Kidney (tissue), 14 donors: ENCODE results near the gene OR10H3. TPM values are rescaled to one million over a fixed set of nuclear protein-coding genes. Genes with fewer than 3 reads are reported as not detected.

ENCODE experiments used
- DNase-seq, 5 donors: peaks; one replicate each; pipeline ENCODE4 v3.0.0-alpha.2; 2013 to 2020
- FAIRE-seq: peaks from 2 replicates; lab custom pipeline; 2012; peaks lifted over from hg19 to GRCh38; lab: Jason Lieb, UNC
- H3K27ac ChIP-seq, 2 donors: one replicate each; pipeline ENCODE4 v1.7.0; 2013; ENCODE audit warnings: low read depth in 2 of 2, low read length in 2 of 2, inconsistent platforms in 1 of 2
- H3K27me3 ChIP-seq: one replicate; pipeline ENCODE4 v1.7.1; 2013; ENCODE audit warnings: low read length, inconsistent platforms; ENCODE audit not compliant: control insufficient read depth, insufficient read depth
- H3K36me3 ChIP-seq, 3 donors: one replicate each; pipeline versions ENCODE4 v1.7.0 to v1.7.1; 2013; ENCODE audit warnings: low read length in 3 of 3, control low read depth in 1 of 3, inconsistent platforms in 1 of 3; ENCODE audit not compliant: insufficient read depth in 3 of 3, control insufficient read depth in 2 of 3
- H3K4me1 ChIP-seq, 3 donors: one replicate each; pipeline versions ENCODE4 v1.7.0 to v1.7.1; 2013; ENCODE audit warnings: low read length in 3 of 3, inconsistent platforms in 1 of 3, low read depth in 1 of 3; ENCODE audit not compliant: control insufficient read depth in 2 of 3, insufficient read depth in 2 of 3
- H3K4me3 ChIP-seq, 3 donors: one replicate each; pipeline versions ENCODE4 v1.7.0 to v1.8.1; 2013; ENCODE audit warnings: low read length in 3 of 3, control low read depth in 1 of 3, inconsistent platforms in 1 of 3
- H3K9ac ChIP-seq, 3 donors: one replicate each; pipeline versions ENCODE4 v1.7.0 to v1.7.1; 2013; ENCODE audit warnings: low read length in 3 of 3, control low read depth in 1 of 3, inconsistent platforms in 1 of 3
- H3K9me3 ChIP-seq, 3 donors: one replicate each; pipeline versions ENCODE4 v1.7.0 to v1.7.1; 2013; ENCODE audit warnings: low read length in 3 of 3, control low read depth in 1 of 3, inconsistent platforms in 1 of 3; ENCODE audit not compliant: control insufficient read depth in 2 of 3, insufficient read depth in 1 of 3
- CTCF ChIP-seq: IDR thresholded peaks from 3 replicates; pipeline ENCODE4 v1.5.1; 2012; ENCODE audit warnings: mild to moderate bottlenecking, moderate library complexity, borderline replicate concordance; ENCODE audit not compliant: insufficient read depth; ENCODE audit errors: extremely low read depth
- intact Hi-C: fragments of 100-400 bp; cut with DNase I; formaldehyde crosslinking; loops from one replicate; pipeline ENCODE4 v1.11.1; 2022
- polyA plus RNA-seq: library from polyadenylated mRNA; stranded (reverse); fragments of 350-450 nt; fragmentation: Illumina TruSeq; extraction: RNeasy Lipid Tissue Mini Kit (QIAGEN cat#74804); gene quantifications from one replicate; pipeline ENCODE4 v1.2.3, GENCODE V29; 2014; ENCODE audit warnings: low read depth, low replicate concordance; ENCODE audit not compliant: insufficient read depth
- total RNA-seq: library from RNA; stranded (reverse); fragmentation: NEBNext Ultra II Directional; extraction: Animal tissue kit (Norgen Biotek cat#: 25700); gene quantifications from one replicate; pipeline ENCODE4 v1.2.1, GENCODE V29; 2021
- donor health status: control.
- donor health status: control.
- donor health status: control.
- donor health status: control.
- donor health status: control.
- donor health status: DM: yes; HTN: yes; CAD: no.
- donor health status: Normal renal cell carcinoma (clear cell type).

The OR10H3 gene
- total and polyA plus RNA-seq, 2 donors from 2014 or later: not detected

- TF ChIP-seq CTCF: no peak
- Histone ChIP-seq H3K27me3 (no peaks in the 10 kb centered on the region), H3K9ac (no peak overlapping the region), H3K4me3 (no peak overlapping the region), H3K9me3 (no peaks in the 10 kb centered on the region), H3K27ac (no peak overlapping the region), H3K36me3 (no peaks in the 10 kb centered on the region), H3K4me1 (no peaks in the 10 kb centered on the region)
- DNase-seq (no peak), FAIRE-seq (no peak)
- intact Hi-C loops: no loop called here
Measured at GRCh38 chr19:15775249-15775648, 37.5 kb downstream of the OR10H3 start.

GRCh38 chr19:15776264-15776663 lies 38.5 kb downstream of the OR10H3 start:
- Histone ChIP-seq H3K27me3 (no peaks in the 10 kb centered on the region), H3K4me1 (no peaks in the 10 kb centered on the region), H3K27ac (no peak overlapping the region), H3K9ac (no peak overlapping the region), H3K36me3 (no peaks in the 10 kb centered on the region), H3K4me3 (no peak overlapping the region), H3K9me3 (no peaks in the 10 kb centered on the region)
- no peak for FAIRE-seq
- no peak for DNase-seq
- TF ChIP-seq CTCF: no peak
- intact Hi-C loops: no loop called here

- Histone ChIP-seq H3K36me3 (no peaks in the 10 kb centered on the region), H3K9me3 (no peaks in the 10 kb centered on the region), H3K27me3 (no peaks in the 10 kb centered on the region), H3K9ac (no peak overlapping the region), H3K4me1 (no peaks in the 10 kb centered on the region), H3K27ac (no peak overlapping the region), H3K4me3 (no peak overlapping the region)
- DNase-seq (no peak), FAIRE-seq (no peak)
- no peak for TF ChIP-seq CTCF
- intact Hi-C loops: no loop called here
Measured at GRCh38 chr19:15776991-15777970, 39.5 kb downstream of the OR10H3 start.
